SK-N-SH treated with all-trans-retinoic acid at 6 μM for 48 hours (cell line): ENCODE measurements around the gene ADORA1.

Experiments
- OSR1 ChIP-seq: fragments of 250-450 bp; sonication (Bioruptor Pico); IDR thresholded peaks from 2 replicates; pipeline ENCODE4 v1.8.0; 2022; ENCODE audit warnings: moderate library complexity, mild to moderate bottlenecking, inconsistent platforms
- POU6F1 ChIP-seq: fragments of 250-450 bp; sonication (Bioruptor Pico); IDR thresholded peaks from 2 replicates; pipeline ENCODE4 v1.8.0; 2021; ENCODE audit warnings: low read depth, mild to moderate bottlenecking, moderate library complexity, borderline replicate concordance
- PPARA ChIP-seq: fragments of 250-450 bp; sonication (Bioruptor Pico); IDR thresholded peaks from 2 replicates; pipeline ENCODE4 v1.5.0; 2020; ENCODE audit warnings: mild to moderate bottlenecking, borderline replicate concordance
- RARB ChIP-seq: fragments of 250-450 bp; sonication (Bioruptor Pico); IDR thresholded peaks from 2 replicates; pipeline ENCODE4 v1.8.0; 2021; ENCODE audit warnings: mild to moderate bottlenecking, moderate library complexity
- TSHZ2 ChIP-seq: fragments of 250-450 bp; sonication (Bioruptor Pico); IDR thresholded peaks from 2 replicates; pipeline ENCODE4 v1.5.0; 2020; ENCODE audit warnings: mild to moderate bottlenecking, moderate library complexity
- TF ChIP-seq, protein P1 (sequence below): fragments of 250-450 bp; sonication (Bioruptor Pico); IDR thresholded peaks from 2 replicates; pipeline ENCODE4 v1.8.0; 2020; ENCODE audit warnings: mild to moderate bottlenecking, moderate library complexity, borderline replicate concordance

GRCh38 chr1:203214871-203215270, 87.3 kb downstream of the ADORA1 start:
- TF ChIP-seq PPARA (no peak), RARB (CRISPR knock-in tag) (no peak), OSR1 (CRISPR knock-in tag) (no peak), POU6F1 (CRISPR knock-in tag) (no peak), TSHZ2 (CRISPR knock-in tag) (no peak)
- TF ChIP-seq, protein P1, sequence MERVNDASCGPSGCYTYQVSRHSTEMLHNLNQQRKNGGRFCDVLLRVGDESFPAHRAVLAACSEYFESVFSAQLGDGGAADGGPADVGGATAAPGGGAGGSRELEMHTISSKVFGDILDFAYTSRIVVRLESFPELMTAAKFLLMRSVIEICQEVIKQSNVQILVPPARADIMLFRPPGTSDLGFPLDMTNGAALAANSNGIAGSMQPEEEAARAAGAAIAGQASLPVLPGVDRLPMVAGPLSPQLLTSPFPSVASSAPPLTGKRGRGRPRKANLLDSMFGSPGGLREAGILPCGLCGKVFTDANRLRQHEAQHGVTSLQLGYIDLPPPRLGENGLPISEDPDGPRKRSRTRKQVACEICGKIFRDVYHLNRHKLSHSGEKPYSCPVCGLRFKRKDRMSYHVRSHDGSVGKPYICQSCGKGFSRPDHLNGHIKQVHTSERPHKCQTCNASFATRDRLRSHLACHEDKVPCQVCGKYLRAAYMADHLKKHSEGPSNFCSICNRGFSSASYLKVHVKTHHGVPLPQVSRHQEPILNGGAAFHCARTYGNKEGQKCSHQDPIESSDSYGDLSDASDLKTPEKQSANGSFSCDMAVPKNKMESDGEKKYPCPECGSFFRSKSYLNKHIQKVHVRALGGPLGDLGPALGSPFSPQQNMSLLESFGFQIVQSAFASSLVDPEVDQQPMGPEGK = no peak
